Astrocyte (in vitro differentiated cells and primary cell): Measurements from ENCODE around the gene CACNA1A.

Source experiments
- EZH2 ChIP-seq: IDR thresholded peaks from 2 replicates; pipeline ENCODE4 v1.6.1; 2012; ENCODE audit warnings: mild to moderate bottlenecking, low read length, inconsistent platforms; ENCODE audit not compliant: insufficient read depth
- TF ChIP-seq, protein P1 (sequence below): IDR thresholded peaks from 2 replicates; pipeline ENCODE4 v1.5.1; 2011; ENCODE audit warnings: low read depth, mild to moderate bottlenecking, inconsistent platforms, low read length, moderate library complexity; ENCODE audit not compliant: insufficient read depth

DNA sequence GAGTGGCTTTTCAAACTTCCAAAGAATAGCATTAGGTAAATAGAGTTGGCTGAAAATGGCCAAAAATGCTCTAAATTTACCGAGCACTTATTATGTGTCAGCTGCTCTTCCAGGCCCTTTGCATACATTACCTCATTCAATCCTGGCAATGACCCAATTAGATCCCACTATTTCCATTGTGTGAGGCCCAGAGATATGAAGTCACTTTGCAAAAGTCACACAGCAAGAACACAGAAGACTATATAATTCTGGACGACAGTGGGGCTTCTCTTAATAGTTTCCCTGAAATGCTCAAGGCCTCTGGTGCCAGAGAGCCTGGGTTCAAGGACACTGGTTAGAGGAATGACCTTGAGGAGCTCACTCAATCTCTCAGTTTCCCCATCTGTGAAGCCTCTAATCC is 209.3 kb downstream of the CACNA1A start:
- TF ChIP-seq, protein P1, sequence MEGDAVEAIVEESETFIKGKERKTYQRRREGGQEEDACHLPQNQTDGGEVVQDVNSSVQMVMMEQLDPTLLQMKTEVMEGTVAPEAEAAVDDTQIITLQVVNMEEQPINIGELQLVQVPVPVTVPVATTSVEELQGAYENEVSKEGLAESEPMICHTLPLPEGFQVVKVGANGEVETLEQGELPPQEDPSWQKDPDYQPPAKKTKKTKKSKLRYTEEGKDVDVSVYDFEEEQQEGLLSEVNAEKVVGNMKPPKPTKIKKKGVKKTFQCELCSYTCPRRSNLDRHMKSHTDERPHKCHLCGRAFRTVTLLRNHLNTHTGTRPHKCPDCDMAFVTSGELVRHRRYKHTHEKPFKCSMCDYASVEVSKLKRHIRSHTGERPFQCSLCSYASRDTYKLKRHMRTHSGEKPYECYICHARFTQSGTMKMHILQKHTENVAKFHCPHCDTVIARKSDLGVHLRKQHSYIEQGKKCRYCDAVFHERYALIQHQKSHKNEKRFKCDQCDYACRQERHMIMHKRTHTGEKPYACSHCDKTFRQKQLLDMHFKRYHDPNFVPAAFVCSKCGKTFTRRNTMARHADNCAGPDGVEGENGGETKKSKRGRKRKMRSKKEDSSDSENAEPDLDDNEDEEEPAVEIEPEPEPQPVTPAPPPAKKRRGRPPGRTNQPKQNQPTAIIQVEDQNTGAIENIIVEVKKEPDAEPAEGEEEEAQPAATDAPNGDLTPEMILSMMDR, result no peak
- no peak for TF ChIP-seq EZH2
